ENCODE measurements around the gene TMC8.

DNA sequence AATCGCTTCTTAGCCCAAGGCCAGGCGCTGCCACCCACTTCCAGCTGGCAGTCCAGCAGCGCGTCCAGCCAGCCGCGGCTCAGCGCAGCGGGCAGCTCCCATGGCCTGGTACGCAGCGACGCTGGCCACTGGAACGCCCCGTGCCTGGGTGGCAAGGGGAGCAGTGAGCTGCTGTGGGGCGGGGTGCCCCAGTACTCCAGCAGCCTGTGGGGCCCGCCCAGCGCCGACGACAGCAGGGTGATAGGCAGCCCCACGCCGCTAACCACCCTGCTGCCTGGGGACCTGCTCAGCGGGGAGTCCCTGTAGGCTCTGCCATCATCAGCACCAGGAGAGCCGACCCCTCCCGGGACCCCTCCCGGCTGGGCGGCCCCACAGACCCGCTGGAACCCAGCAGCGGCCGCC lies 26.0 kb upstream of the TMC8 start:
- TF ChIP-seq, protein P1, sequence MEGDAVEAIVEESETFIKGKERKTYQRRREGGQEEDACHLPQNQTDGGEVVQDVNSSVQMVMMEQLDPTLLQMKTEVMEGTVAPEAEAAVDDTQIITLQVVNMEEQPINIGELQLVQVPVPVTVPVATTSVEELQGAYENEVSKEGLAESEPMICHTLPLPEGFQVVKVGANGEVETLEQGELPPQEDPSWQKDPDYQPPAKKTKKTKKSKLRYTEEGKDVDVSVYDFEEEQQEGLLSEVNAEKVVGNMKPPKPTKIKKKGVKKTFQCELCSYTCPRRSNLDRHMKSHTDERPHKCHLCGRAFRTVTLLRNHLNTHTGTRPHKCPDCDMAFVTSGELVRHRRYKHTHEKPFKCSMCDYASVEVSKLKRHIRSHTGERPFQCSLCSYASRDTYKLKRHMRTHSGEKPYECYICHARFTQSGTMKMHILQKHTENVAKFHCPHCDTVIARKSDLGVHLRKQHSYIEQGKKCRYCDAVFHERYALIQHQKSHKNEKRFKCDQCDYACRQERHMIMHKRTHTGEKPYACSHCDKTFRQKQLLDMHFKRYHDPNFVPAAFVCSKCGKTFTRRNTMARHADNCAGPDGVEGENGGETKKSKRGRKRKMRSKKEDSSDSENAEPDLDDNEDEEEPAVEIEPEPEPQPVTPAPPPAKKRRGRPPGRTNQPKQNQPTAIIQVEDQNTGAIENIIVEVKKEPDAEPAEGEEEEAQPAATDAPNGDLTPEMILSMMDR (IDR thresholded peaks at IDR 0.05), result no peak
- TF ChIP-seq POLR2A (IDR thresholded peaks at IDR 0.05), result no peak

Data from upper lobe of left lung (tissue), 4 donors.